SU-DHL-6 (cell line): Measurements from ENCODE around the gene MAPK8.

Experiments
- H2AFZ ChIP-seq: fragments of 200-600 bp; sonication (generic); 2 replicates; pipeline ENCODE4 v1.6.1; 2014; ENCODE audit warnings: low read depth, mild to moderate bottlenecking, moderate library complexity, mixed read lengths, antibody characterized with exemption, low read length; ENCODE audit not compliant: severe bottlenecking
- H3F3A ChIP-seq: fragments of 200-600 bp; shearing (Covaris generic); 2 replicates; pipeline ENCODE4 v1.6.0; 2016; ENCODE audit warnings: antibody characterized with exemption, mild to moderate bottlenecking; ENCODE audit not compliant: insufficient read depth
- H3K27ac ChIP-seq: fragments of 200-600 bp; sonication (generic); 2 replicates; pipeline ENCODE4 v1.5.1; 2016; ENCODE audit warnings: low read depth, mild to moderate bottlenecking, low read length, moderate library complexity, mixed read lengths
- H3K27me3 ChIP-seq: fragments of 200-600 bp; sonication (generic), shearing (Covaris generic); 2 replicates; pipeline ENCODE4 v1.6.0; 2014; ENCODE audit warnings: mild to moderate bottlenecking, low read length
- H3K36me3 ChIP-seq: fragments of 200-600 bp; sonication (generic); 2 replicates; pipeline ENCODE4 v1.6.1; 2014; ENCODE audit warnings: mild to moderate bottlenecking, low read length, mixed read lengths
- H3K4me2 ChIP-seq: fragments of 300-600, 200-600 bp; shearing (Covaris generic), sonication (generic); 2 replicates; pipeline ENCODE4 v1.6.0; 2014; ENCODE audit warnings: low read length, low read depth, mild to moderate bottlenecking; ENCODE audit not compliant: poor library complexity, severe bottlenecking
- H3K4me3 ChIP-seq: fragments of 200-600 bp; sonication (generic); 2 replicates; pipeline ENCODE4 v1.5.1; 2014; ENCODE audit warnings: antibody characterized with exemption, low read length, mild to moderate bottlenecking, mixed read lengths; ENCODE audit not compliant: insufficient read depth, poor library complexity, severe bottlenecking
- H3K79me2 ChIP-seq: fragments of 200-600 bp; sonication (generic); 2 replicates; pipeline ENCODE4 v1.6.1; 2014; ENCODE audit warnings: mild to moderate bottlenecking, low read length, moderate library complexity; ENCODE audit not compliant: insufficient read depth
- H3K9ac ChIP-seq: fragments of 200-600 bp; sonication (generic); 2 replicates; pipeline ENCODE4 v1.7.0; 2014; ENCODE audit warnings: mild to moderate bottlenecking, low read length
- H3K9me2 ChIP-seq: fragments of 200-600 bp; sonication (generic); replicated peaks from 2 replicates; pipeline ENCODE4 v1.6.1; 2014; ENCODE audit warnings: low read length; ENCODE audit not compliant: insufficient read depth
- H3K9me3 ChIP-seq: fragments of 200-600 bp; sonication (generic); 2 replicates; pipeline ENCODE4 v1.6.1; 2014; ENCODE audit warnings: low read length, mixed read lengths; ENCODE audit not compliant: insufficient read depth
- H4K20me1 ChIP-seq: fragments of 200-600 bp; sonication (generic); 2 replicates; pipeline ENCODE4 v1.6.1; 2014; ENCODE audit warnings: low read depth, mild to moderate bottlenecking, antibody characterized with exemption, low read length, moderate library complexity, mixed read lengths
- CTCF ChIP-seq: fragments of 200-600 bp; sonication (generic); IDR thresholded peaks from one replicate; pipeline ENCODE4 v1.5.1; 2017; ENCODE audit warnings: antibody characterized with exemption, mild to moderate bottlenecking, low read length, moderate library complexity; ENCODE audit not compliant: insufficient read depth, poor library complexity, severe bottlenecking
- EZH2phosphoT487 ChIP-seq: fragments of 200-600 bp; sonication (generic), shearing (Covaris generic); conservative IDR thresholded peaks from 2 replicates; pipeline ENCODE4 v1.6.1; 2018; ENCODE audit warnings: mild to moderate bottlenecking, antibody characterized with exemption, low read length, moderate library complexity, mixed read lengths

MAPK8 gene

GRCh38 chr10:48478980-48479811 is 172.7 kb downstream of the MAPK8 start:
- Histone ChIP-seq H3K27ac (no peak overlapping the region), H4K20me1 (no peaks in the 10 kb centered on the region), H3K4me2 (no peak overlapping the region)

GRCh38 chr10:48480397-48481374 is 174.2 kb downstream of the MAPK8 start:
- Histone ChIP-seq H3K9ac (no peak overlapping the region), H3K27me3 (no peaks in the 10 kb centered on the region), H2AFZ (no peak overlapping the region), H3K79me2 (no peaks in the 10 kb centered on the region), H3K9me3 (no peaks in the 10 kb centered on the region), H3K4me2 (no peak overlapping the region), H4K20me1 (no peaks in the 10 kb centered on the region; the same call in 1 of the 2 replicates), H3K36me3 (no peaks in the 10 kb centered on the region), H3K27ac (no peak overlapping the region), H3F3A (no peaks in the 10 kb centered on the region), H3K4me3 (no peak overlapping the region), H3K9me2 (no peaks in the 10 kb centered on the region)
- no peak for TF ChIP-seq EZH2phosphoT487
- no peak for TF ChIP-seq CTCF

More at GRCh38 chr10:48478980-48479811, 172.7 kb downstream of the MAPK8 start:
- no peak overlapping the region for H2AFZ ChIP-seq
- no peaks in the 10 kb centered on the region for H3K79me2 ChIP-seq
- H3K9me2 ChIP-seq = no peaks in the 10 kb centered on the region
- H3K9me3 ChIP-seq = no peaks in the 10 kb centered on the region
- H3K27me3 ChIP-seq = no peaks in the 10 kb centered on the region
- H3K9ac ChIP-seq = no peak overlapping the region
- TF ChIP-seq EZH2phosphoT487 (no peak), CTCF (no peak)
- no peaks in the 10 kb centered on the region for H3K36me3 ChIP-seq
- no peaks in the 10 kb centered on the region for H3F3A ChIP-seq
- H3K4me3 ChIP-seq = no peak overlapping the region

- Histone ChIP-seq H3K4me3 (no peak overlapping the region), H3K9ac (no peak overlapping the region), H3K36me3 (no peaks in the 10 kb centered on the region), H3K9me3 (no peaks in the 10 kb centered on the region), H2AFZ (no peak overlapping the region), H3F3A (no peaks in the 10 kb centered on the region), H3K27me3 (no peaks in the 10 kb centered on the region), H3K9me2 (no peaks in the 10 kb centered on the region), H3K27ac (no peak overlapping the region), H3K79me2 (no peaks in the 10 kb centered on the region), H3K4me2 (no peak overlapping the region), H4K20me1 (no peaks in the 10 kb centered on the region; the same call in 1 of the 2 replicates)
- TF ChIP-seq CTCF = no peak
- no peak for TF ChIP-seq EZH2phosphoT487
Measured at GRCh38 chr10:48481385-48481784, 174.9 kb downstream of the MAPK8 start.
